OCI-M2 (cell line): ENCODE data around the gene SORCS2.

Source experiments
- DNase-seq: peaks from one replicate; lab custom pipeline; 2025; ENCODE audit not compliant: unreplicated experiment; lab: John Stamatoyannopoulos, UW

SORCS2 gene

DNA sequence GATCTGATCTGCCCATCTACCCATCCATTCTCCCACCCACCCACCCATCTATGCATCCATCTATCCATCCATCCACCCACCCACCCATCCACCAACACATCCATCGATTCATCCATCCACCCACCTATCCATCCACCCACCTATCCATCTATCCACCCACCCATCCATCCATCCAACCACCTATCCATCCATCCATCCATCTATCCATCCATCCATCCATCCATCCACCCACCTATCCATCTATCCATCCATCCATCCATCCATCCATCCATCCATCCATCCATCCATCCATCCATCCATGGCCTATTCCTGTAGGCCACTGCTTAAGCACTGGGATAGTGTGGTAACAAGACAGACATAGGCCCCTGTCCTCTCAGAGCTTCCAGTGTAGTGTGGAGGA lies 69.8 kb downstream of the SORCS2 start:
- DNase-seq, result no peak

- no peak for DNase-seq
These were observed 70.8 kb downstream of the SORCS2 start for GRCh38 chr4:7263166-7263565.

DNA sequence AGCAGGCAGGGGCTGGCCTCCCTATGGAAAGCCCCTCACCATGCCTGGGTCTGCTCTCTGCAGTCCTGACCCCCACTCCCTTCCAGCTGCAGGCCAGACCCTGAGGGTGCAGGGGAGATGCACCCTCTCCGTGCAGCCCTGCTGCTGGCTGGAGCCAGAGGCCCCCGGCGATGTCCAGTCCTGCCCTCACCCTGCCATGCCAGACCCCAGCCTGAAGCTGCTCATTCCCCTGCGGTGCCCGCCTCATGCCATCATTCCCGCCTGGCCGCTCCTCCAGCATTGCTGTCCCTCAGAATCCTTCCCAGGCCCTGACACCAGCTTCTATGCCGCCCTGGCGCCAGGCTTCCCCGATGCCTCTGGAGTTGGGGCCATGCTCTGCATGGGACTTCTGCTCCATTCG lies 72.4 kb downstream of the SORCS2 start:
- no peak for DNase-seq

- no peak for DNase-seq
These were observed 74.4 kb downstream of the SORCS2 start for GRCh38 chr4:7266525-7267292.

DNA sequence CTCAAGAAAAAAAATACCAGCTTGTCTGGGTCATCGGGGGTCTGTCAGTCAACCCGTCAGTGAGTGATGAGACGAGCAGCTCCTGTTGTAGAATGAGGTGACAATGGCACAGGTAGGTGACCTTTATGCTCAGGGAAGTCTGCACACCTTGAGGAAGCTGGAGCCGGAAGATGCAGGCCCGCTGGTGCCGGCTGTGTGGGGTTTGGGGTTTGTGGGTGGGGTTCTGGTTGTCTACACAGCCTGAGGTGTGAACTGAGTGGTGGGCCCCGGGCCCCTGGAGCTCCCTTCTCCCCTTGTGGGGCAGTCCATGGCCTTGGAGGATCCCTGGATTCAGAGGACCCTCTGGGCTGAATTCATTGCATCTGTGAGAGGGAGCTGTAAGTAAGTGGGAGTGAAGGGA lies 75.5 kb downstream of the SORCS2 start:
- no peak for DNase-seq

DNA sequence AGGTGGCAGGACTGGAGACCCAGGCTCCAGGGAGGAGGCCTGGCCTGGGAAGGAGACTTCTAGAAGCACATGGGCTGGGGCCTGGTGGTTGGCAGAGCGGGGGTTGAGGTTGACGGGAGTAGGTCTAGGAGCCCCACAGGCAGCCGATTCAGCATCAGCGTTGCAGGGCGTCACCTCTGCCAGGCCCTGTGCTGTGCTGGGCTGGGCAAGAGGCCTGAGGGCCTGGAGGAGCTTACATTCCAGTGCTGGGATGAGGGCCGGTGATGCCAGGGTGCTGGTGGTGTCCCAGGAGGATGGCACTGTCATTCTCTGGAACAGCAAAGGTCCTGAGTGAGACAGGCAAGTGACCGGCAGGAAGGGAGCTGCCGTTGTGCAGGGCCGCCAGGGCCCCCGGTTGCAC lies 76.6 kb downstream of the SORCS2 start:
- DNase-seq, result no peak

DNA sequence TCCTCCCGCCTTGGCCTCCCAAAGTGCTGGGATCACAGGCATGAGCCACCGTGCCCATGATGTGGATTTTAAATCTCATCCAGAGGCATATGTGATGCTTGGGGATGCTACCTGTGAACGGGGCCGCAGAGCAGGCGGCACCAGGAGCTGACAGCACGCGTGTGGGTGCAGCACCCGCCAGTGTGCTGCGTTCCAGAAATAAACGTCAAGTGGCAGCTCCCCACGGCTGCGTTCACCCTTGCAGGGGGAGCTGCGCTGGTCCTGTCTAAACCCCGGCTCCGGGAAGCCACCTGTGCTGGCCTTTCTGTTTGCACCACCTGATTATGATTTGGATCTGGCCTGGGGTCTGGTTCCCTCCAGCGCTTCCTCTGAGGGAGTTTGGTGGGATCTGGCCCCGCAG lies 77.8 kb downstream of the SORCS2 start:
- DNase-seq, result no peak

DNA sequence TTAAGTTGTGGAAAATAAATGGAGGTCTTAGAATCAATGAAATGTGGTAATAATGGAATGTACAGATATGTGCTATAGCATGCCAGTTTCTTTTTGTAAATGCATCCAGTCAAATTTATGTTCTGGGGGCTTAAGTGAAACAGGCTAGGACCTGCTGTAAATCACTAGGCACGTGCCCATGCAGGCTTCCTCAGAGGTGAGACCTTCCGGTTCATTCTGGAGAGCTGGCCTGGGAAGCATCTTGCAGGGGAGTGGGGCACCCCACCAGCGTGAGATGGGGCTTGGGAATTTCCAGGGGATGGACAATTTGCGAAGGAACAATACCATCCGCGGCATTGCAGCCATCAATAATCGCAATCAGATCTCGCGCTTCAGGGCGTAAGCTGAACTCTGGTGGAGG lies 80.1 kb downstream of the SORCS2 start:
- no peak for DNase-seq

GRCh38 chr4:7273738-7274297 lies 81.5 kb downstream of the SORCS2 start:
- DNase-seq, result no peak

DNA sequence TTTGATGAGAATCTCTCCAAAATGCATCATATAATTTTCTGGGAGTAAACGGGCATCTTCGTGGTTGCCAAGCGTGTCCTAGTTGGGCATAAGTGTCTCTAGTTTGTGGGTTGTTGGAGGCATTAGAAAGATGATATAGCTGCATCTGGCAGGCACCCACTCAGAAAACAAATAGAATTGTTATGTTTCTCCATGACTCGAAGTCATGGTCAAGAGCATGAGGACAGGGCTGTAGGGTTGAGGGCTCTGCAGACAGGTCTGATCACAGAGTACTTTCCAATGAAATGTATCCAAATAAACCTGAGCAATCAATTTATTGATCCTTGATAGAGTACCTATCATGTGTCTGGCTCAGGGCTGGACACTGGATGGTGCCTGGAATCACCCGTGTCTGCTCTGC lies 82.7 kb downstream of the SORCS2 start:
- no peak for DNase-seq

- DNase-seq, result no peak
These were observed 83.3 kb downstream of the SORCS2 start for GRCh38 chr4:7275490-7276154.

GRCh38 chr4:7276515-7276914 lies 84.2 kb downstream of the SORCS2 start:
- DNase-seq, result no peak

DNA sequence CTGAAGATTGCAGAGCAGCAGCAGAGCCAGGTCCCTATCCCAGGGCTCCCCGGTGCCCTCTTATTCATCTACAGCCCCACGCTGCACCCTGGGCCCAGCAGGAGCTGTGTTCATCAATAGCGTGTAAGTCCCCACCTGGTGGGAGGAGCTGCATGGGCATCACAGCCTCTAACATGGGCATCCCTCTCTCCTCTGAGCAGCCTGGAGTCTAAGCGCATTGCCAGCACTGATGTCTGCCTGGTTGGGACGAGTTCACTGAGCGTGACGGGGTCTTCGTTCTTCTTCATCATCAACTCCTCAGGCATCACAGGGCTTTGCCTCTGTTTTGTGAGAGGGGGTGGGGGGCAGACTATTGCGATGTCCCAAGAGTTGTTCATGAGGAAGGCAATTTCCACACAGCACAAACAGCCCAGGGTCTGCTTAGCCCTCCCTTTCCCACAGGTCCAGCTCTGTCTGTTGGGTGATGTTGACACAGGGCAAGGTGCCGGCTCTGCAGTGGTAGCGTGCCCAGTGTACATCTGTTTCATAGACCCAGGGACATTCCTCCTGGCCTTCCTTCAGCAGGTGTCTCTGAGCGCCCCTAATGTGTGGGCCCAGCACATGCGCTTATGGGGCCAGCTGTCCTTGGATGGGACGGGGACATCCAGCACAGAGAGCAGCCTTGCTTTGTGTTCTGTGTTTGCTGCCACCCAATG lies 85.9 kb downstream of the SORCS2 start:
- DNase-seq, result no peak

DNA sequence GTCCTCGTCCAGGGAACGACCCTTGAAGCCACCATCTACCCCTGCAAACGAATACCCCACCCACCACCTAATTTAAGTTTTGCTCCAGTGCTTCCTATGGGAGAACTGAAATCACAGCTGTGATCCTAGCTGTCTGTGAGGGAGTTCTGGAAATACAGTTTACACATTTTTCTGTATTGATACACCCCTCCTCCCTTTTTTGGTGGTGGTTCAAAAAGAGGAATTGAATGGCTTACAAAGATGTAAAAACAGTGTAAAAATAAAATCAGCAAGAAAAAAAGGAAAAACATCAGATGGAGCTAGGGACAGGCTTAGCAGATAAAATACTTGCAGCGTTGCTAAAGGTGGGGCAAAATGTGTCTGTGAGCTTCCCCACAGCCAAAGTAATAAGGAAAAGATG lies 86.6 kb downstream of the SORCS2 start:
- no peak for DNase-seq

DNA sequence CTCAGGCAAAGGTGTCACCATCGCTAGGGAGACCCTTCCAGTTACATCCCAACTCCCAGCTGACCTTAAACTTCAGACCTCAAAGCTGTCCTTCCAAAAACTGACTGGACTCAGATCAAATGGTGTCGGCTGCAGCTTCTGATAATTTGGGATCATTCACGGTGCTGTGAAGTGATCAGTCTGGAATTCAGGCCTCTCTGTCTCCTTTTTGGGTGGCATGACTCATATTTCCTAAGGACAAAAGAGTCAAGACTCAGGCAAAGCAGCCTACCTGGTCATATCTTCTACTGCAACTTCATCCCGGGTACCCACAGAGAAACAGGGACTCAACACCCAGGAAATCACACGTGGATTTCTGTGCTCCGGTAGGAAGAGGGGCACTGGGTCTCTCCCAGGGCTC lies 87.6 kb downstream of the SORCS2 start:
- no peak for DNase-seq

DNA sequence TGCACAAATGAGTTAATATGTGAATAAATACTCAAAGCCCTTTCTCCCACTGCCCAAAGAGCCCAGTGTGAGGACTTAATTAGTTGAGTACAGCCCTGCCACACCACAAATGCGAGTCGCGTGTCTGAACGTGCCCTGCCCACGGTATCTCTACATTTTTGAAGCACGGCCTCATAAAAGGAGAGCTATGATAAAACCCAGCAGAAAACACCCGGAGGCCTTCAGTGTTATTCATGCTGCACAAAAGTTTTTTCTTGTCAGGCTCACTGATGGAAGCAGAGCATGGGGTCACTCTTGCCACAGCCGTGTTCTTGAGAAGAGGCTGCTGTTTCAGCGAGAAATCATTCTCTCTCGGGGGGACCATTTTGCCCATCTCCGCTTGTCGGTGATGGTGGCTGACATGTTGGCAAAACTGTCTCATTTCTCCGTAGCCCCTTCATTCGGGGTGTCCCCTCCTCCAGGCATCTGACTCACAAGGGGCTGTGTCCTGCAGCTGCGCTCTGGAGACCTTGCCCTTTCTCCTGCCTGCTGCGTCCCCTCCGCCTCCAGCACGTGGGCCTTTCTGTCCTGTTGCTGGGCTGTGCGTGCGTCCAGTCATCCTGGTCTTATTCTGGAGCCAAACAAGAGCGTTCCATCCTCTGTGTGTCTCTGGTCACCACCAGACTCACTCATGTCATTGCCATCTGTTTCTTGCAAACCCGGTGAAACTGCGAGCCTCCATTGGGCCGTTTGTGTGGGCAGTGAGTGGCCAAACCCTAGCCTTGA lies 88.8 kb downstream of the SORCS2 start:
- DNase-seq, result no peak

DNA sequence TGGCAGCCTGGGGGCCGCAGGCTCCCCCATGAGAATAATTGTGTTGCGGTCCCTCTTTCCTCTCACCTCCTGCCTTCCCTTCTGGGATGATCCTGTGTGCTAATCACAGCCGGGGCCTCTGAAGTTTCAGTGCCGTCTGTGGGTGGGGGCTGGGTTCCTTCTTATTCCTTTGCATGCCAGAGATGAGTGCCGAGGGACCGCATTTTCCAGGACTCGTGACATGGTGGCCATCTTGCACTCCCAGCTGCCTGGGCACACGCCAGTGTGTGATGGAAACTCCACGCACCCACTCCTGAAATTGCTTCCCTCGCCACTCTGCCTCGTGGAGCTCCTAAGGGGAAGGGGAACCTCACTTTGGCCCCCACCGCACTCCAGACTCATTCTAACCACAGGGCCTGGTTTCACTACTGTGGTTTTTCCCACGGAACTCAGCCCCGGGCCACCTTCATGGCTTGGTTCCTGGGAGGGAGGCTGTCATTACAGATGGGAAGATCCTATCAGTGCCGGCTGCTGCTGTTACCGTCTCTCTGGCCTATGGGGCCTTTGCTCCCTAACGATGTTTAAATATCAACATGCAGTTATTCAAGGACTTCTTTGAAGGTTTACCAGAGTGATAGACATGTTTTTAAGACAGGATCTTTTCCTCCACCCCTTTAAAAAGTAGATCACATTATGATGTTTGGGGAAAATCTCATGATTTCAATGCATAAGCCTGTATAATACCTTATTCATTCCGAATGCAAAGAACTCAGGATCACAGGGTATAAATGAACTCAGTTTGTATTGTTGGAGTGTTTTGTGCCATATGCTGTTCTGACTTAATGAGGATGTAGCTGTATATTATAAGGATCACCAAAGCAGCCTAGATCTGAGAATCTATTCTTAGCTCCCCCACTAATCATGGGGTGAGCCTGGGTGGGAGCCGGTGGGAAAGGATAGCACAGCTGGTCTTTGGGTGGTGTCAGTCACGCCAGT lies 89.6 kb downstream of the SORCS2 start:
- DNase-seq, result no peak

DNA sequence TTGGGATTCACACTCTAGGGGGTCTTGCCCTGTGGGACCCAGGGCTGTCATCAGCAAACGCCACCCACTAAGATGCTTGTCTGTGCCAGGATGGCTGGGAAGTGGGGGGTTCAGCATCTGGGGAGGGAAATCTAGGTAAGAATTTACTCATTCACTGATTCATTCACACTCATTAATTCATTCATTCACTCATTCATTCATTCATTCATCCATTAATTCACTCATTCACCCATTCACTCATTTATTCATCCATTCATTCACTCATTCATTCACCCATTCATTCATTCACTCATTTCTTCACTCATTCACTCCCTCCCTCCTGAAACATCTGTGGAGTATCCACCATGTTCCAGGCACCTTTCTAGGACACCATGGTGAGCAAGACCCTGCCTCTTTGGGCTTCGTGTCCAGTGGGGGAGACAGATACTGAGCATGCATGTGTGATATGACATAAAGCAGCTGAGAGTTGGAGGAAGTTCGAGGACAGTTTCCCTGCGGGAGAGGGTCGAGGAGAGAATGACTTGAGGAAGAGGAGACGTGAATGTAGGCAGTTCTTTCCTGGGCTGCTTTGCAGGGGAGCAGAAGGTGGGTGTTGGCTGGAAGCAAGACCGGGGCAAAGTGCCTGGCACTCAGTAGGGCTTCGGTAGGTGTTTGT lies 90.6 kb downstream of the SORCS2 start:
- DNase-seq, result no peak

DNA sequence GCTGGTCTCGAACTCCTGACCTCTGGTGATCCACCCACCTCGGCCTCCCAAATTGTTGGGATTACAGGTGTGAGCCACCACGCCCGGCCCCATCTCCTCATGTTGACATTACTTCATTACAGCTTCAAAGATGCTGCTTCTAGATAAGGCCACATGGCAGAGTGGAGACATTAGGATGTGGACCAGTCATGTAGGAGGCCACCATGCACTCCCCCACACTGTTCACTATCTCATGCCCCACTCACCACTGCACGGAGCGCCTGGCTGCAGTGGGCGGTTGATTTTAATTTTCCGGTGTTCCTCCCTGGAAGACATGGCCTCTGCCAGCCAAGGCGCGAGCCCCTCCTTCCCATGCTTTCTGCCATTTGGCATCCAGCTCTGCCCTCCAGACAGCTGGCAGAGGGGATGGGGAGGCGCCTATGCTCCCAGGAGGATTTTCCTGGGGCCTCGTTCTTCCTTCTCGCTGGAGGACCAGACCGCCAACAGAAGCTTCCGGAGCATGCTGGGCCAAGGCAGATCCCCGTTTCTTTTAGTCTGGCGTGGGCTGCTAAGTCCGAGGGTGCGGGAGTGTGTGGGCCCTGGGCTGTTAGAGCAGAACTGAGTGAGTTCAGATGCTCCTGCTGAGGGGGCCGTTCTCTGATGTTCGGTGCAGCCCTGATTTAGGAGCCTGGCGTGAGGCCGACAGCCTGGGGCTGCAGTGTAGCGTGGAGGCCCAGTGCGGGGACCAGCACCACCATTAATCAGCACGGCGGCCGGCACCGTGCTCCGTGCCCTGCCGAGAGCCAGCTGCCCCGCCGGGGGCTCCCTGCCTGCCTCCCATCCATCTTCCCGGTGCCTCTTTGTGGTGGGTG lies 93.1 kb downstream of the SORCS2 start:
- DNase-seq, result no peak
